T-helper 2 cell treated with Interferon-gamma antibody and Interleukin-4, amounts not matched to agents 100 ng/mL and 5 ng/mL, for 36 hours (primary cell): ENCODE results near the gene ARHGEF26. TPM values are rescaled to one million over a fixed set of nuclear protein-coding genes. Genes with fewer than 3 reads are reported as not detected.

Experiments
- intact Hi-C: fragments of 100-400 bp; cut with micrococcal nuclease; formaldehyde crosslinking; loops from one replicate; pipeline ENCODE4 v1.15.1; 2023
- total RNA-seq: library from RNA; stranded (reverse); gene quantifications from 2 replicates; pipeline ENCODE4 v1.2.3, GENCODE V29; 2022

ARHGEF26 gene
- total RNA-seq, 1 donor from 2014 or later: 0.09 TPM

GRCh38 chr3:154113609-154114008 lies 7.6 kb upstream of the ARHGEF26 start:
- intact Hi-C loops: no loop called here

- intact Hi-C loops: no loop called here
These were observed 5.9 kb upstream of the ARHGEF26 start for GRCh38 chr3:154115332-154115731.

GRCh38 chr3:154119951-154120350 lies 1.2 kb upstream of the ARHGEF26 start:
- intact Hi-C loops: loop anchor here (2.0 to 10.0 kb wide), 2 partner anchors 135 to 205 kb away; partner anchors contain the start of gene DHX36

GRCh38 chr3:154121701-154122551 lies 736 bp downstream of the ARHGEF26 start:
- intact Hi-C loops: loop anchor here (1.0 to 10.0 kb wide), 3 partner anchors 133 to 960 kb away; partner anchors contain the start of genes DHX36 and RAP2B

GRCh38 chr3:154122552-154122911 lies 1.3 kb downstream of the ARHGEF26 start:
- intact Hi-C loops: loop anchor here (10.0 kb wide), 1 partner anchor 132 kb away; no protein-coding TSS in a partner anchor

GRCh38 chr3:154122912-154123559 lies 1.8 kb downstream of the ARHGEF26 start:
- intact Hi-C loops: loop anchor here (10.0 kb wide), 1 partner anchor 132 kb away; no protein-coding TSS in a partner anchor

GRCh38 chr3:154123906-154124305 lies 2.7 kb downstream of the ARHGEF26 start:
- intact Hi-C loops: loop anchor here (10.0 kb wide), 1 partner anchor 131 kb away; no protein-coding TSS in a partner anchor

- intact Hi-C loops: loop anchor here (10.0 kb wide), 1 partner anchor 129 kb away; no protein-coding TSS in a partner anchor
These were observed 4.3 kb downstream of the ARHGEF26 start for GRCh38 chr3:154125378-154126030.

GRCh38 chr3:154126651-154127050 lies 5.5 kb downstream of the ARHGEF26 start:
- intact Hi-C loops: loop anchor here (10.0 kb wide), 1 partner anchor 128 kb away; no protein-coding TSS in a partner anchor

GRCh38 chr3:154129625-154130024 lies 8.4 kb downstream of the ARHGEF26 start:
- intact Hi-C loops: loop anchor here (10.0 kb wide), 1 partner anchor 125 kb away; no protein-coding TSS in a partner anchor

- intact Hi-C loops: no loop called here
These were observed 9.3 kb downstream of the ARHGEF26 start for GRCh38 chr3:154130540-154130939.

- intact Hi-C loops: no loop called here
These were observed 10.6 kb downstream of the ARHGEF26 start for GRCh38 chr3:154131830-154132229.

- intact Hi-C loops: no loop called here
These were observed 11.7 kb downstream of the ARHGEF26 start for GRCh38 chr3:154132777-154133375.

GRCh38 chr3:154135511-154136173 lies 14.5 kb downstream of the ARHGEF26 start:
- intact Hi-C loops: no loop called here

GRCh38 chr3:154137036-154137435 lies 15.8 kb downstream of the ARHGEF26 start:
- intact Hi-C loops: no loop called here

GRCh38 chr3:154139996-154140436 lies 18.8 kb downstream of the ARHGEF26 start:
- intact Hi-C loops: no loop called here

GRCh38 chr3:154142608-154143007 lies 21.4 kb downstream of the ARHGEF26 start:
- intact Hi-C loops: no loop called here

- intact Hi-C loops: no loop called here
These were observed 22.7 kb downstream of the ARHGEF26 start for GRCh38 chr3:154143873-154144272.

GRCh38 chr3:154144825-154145465 lies 23.8 kb downstream of the ARHGEF26 start:
- intact Hi-C loops: no loop called here

- intact Hi-C loops: no loop called here
These were observed 27.4 kb downstream of the ARHGEF26 start for GRCh38 chr3:154148541-154148940.
